ENCODE data around the gene AGK.
A peak's percentile ranks its signal among the peaks of the same experiment; 100 is the strongest.
"Not testable (repeated sequence)": the region's sequence is repeated elsewhere in the genome, so short reads cannot be mapped to it uniquely, and the experiment has no call there.

The AGK gene

DNA sequence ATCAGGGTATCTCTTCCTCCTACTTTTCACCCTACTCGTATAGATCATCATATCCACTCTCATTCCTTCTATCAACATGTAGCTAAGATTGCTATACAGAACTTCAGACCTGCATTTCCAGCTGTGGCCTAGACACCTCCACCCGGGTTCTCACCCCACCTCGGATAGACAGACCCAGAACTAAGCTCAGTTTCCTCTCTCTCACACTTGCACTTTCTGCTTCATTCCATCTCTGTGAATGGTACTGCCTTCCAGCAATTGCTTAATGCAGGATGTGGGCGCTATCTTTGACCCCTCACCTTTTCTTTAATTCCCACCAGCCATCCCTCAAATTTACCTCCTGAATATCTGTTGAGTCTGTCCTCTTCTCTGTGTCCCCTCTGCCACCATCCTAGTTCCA, 35.7 kb downstream of the AGK start:
- no peak for DNase-seq (ENCODE audit: low spot score)

DNA sequence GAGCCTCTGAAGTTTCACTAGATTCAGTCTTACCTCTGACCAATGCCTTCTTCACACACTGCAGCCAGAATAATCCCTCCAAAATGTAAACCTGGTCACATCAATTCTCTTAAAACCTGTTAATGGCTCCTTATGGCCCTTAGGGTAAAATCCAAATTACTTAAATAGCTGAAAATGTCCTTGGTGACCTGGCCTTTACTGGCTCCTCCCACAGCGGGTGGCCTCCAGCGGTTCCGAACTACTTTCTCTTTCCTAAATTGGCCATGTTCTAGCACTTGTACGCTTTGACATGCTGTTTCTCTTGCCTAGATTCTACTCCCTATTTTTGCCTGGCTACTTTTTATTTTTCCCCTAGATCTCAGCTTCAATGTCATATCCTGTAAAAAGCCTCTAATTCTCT, 36.1 kb downstream of the AGK start:
- no peak for DNase-seq (ENCODE audit: low spot score)

DNA sequence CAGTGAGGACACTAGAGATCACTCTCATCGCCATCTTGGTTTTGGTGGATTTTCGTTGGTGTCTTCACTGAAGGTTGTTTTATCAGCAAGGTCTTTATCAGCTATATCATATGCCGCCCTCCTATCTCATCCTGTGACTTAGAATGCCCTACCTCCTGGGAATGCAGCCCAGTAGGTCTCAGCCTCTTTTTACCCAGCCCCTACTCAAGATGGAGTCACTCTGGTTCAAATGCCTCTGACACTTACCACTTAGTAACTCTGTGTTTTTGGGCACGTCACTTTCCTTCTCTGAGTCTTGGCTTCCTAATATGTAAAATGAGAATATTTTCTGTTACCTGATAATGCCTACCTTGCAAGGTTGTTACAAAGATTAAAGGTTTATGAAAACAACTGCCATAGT, 37.7 kb downstream of the AGK start:
- no peak for DNase-seq (ENCODE audit: low spot score)

DNA sequence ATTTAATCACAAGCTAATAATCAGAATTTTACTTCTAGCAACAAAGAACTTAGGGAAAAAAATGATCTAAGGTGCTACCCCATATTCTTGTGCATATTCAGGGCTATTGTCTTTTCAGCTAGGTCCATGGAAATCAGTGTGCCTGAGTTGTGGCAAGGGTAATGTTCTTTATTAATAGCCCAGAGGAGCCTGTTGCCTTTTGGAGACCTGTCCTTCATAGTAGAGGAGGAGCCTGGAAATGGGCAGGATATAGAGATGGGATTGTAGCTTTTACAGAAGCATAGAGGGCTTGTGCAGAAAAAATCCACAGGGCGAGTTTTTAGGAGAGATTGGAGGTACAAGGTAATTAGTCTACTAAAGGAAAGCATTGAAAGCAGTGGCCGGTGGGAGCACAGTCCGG, 38.9 kb downstream of the AGK start:
- DNase-seq (ENCODE audit: low spot score) = no peak

DNA sequence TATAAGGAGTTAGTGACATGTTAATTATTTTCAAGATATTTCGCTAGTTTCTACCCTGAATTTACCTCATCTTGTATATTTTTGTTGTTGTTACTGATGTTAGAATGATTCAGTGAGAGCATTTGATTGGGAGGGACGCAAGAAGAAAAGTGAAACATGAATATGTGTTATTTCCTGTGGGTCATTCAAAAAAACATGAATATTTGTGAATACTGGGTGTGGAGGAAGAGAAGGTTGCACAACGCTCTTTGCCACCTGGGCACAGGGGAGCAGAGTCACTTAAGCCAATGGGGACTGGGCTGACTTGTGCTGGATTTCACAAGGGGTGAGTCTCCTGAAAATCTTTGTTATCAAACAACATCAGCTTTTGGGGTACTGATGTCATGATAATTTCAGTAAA, 39.5 kb downstream of the AGK start:
- DNase-seq (ENCODE audit: low spot score) = no peak

DNA sequence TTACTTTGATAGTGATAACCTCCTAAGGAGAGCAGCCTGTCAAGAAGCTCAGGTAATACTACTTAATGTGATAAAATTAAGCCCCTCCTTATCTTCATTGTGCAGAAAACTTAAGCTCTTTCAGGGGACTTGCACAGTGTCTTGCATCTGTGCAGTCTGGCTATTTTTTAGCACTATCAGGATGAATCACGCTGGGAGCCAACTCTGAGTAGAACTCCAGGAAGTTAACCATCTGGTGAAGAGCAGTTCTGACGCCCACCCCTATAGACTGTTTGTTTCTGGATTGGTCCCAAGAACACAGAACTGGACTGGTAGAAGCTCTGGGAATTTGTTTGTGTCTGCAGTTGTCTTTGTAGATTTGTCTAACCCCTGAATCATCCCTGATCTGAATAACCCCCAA, 41.9 kb downstream of the AGK start:
- no peak for DNase-seq (ENCODE audit: low spot score)

DNA sequence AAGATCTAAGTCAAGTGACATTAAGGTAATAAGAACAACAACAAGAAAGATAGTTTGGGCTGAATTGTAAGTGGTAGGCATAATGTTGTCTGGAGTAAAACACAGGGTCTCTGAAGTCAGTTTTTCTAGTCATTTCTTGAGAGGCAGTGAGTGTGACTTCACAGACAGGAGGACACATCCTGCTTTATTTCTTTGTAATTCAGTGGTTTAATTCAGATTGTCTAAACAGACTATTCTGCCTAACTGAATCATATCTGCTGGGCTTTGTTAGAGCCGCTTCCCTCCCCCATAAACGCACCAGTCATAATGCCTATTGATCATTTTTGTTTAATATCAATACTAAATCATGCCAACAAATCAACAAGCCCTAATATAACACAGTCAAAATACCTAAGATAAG, 46.8 kb downstream of the AGK start:
- no peak for DNase-seq (ENCODE audit: low spot score)

DNA sequence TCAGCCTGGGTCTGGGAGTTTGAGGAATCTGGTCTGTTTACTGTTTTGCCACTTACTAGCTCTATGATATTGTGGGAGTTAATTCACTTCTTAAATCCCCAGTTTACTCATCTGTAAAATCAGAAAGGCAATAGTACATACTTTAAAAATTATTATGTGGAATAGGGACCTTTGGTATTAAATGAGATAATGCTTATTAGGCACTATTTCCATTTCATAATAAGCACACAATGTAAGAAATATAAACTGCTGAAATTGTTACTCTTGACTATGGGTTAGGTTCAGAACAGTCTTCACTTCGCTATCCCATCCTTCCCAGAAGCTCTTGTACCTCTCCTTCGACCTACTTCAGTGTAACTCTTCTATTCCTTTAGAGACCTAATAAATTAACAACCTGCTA, 47.2 kb downstream of the AGK start:
- DNase-seq (ENCODE audit: low spot score) = no peak

DNA sequence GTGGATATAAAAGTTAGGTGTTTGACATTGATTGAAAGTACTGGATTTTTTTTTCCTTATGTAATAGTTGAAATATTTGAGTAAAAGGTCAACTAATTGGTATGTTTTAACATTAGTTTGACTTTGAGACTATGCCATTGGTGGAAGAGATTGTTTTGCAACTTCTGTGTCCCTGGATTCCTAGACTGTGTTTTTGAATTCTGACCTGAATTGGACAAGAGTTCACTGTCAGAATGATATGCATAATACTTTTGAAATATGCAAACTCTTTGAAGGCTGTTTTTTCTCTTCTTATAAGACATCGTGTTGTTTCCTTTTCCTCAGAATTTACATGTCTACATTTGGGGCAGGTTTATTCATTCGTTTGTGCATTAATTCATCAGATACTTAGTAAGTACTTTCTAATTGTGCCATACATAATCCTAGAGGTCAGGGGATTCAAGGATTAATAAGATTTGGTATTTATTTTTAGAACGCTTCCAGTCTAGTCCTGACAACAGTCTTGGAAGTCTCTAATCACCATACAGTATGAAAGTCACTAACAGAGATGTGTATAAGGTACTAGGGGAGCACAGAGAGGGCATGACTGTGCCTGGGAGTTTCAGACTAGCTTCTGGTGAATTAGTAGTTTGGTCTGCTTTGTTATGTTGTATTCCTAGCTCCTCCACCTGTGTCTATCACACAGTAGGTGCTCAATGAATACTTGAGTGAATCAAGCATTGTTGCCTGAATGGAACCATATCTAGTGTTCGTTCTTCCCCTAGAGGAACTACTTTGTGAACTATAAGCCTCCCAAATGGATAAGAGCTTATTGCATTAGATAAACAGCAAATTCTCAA, 49.2 kb downstream of the AGK start:
- DNase-seq (ENCODE audit: low spot score) = no peak

DNA sequence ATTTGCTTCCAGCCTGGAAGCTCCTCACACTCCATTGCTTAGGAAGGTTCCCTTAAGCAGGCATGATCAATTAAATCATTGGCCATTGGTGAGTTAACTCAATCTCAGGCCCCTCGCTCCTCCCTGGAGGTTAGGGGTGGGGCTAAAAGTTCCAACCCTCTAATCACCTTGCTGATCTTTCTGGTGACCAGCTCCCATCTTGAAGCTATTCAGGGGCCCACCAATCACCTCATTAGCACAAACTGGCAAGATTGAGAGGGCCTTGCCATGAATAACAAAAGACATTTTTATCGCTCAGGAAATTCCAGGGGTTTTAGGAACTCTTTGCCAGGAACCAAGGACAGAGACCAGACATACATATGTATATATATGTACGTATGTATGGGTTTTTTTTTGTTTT, 58.4 kb downstream of the AGK start:
- DNase-seq (ENCODE audit: low spot score) = peak; percentile 31

DNA sequence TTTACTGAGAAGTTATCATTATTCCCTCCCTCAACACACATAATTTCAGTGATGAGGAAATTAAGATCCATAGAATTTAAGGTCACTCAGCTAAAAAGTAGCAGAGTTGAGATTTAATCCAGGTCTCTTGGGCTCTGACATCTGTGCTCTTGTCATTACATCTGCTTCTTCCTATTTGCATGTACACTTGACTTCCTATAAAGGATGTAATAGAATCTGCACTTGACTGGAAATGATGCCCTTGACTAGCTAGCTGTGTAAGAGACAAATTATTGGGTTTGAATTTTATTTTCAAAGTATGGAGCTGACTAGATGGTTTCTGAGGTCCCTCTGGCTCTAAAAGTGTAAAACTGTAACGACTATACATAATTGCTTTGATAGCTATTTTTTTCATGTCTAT, 59.5 kb downstream of the AGK start:
- DNase-seq (ENCODE audit: low spot score) = no peak

DNA sequence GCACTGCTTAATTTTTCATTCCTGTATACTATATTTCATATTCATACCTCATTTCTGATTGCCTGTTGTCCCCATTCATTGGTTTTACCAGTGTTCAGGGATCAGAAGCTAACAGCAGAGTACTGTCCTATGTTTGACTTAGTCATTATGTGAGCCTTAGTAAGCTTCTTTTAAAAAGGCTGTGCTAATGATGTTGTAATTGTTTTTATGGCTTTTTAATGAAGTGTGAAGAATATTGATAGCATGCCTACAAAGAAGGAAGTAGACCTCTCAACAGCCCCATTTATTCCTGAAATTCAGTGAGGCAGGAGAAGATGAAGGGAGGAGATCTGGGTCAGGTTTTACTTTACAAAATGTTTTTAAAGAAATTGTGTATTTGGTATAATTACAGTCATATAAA, 61.7 kb downstream of the AGK start:
- DNase-seq (ENCODE audit: low spot score) = no peak

DNA sequence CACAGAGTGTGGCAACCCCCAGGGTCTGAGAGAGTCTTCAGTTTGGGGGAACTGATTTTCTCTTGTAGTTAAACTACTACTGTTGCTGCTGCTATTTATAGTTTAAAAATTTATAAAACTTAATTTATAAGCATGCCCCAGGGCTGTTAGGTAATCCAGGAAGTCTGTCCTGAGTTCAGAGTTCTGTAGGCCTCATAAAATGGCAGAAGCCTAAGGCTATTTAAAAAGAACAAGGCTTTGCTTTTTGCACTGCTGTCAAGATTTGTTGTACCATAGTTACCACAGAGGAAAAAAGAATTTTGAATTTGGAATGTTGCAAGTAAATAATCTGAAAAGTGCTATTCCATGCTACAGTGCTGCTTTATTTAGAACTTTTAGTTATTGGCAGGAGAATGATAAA, 66.1 kb downstream of the AGK start:
- no peak for DNase-seq (ENCODE audit: low spot score)

DNA sequence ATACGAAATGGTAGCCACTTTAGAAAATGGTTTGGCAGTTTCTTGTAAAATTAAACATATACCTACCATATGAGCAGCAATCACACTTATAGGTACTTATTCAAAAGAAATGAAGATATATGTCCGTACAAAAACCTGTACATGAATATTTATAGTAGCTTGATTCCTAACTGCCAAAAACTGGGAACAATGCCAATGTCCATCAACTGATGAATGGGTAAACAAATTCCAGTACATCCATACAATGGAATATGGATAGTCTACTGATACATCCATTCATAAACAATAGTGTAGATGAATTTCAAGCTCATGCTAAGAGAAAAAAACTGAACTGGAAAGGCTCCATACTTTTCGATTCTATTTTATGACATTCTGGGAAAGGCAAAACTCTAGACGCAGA, 68.5 kb downstream of the AGK start:
- no peak for DNase-seq (ENCODE audit: low spot score)

DNA sequence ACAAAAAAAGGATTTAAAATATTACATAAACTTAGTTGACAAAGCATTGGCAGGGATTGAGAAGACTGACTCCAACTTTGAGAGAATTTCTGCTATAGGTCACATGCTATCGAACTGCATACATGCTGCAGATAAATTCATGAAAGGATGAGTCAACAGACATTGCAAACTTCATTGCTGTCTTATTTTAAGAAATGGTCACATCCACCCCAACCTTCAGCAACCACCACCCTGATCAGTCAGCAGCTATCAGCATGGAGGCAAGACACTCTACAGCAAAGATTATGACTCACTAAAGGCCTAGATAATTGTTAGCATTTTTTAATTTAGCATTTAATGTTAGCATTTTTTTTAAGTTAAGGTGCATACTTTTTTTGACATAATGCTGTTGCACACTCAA, 73.6 kb downstream of the AGK start:
- DNase-seq (ENCODE audit: low spot score) = no peak

DNA sequence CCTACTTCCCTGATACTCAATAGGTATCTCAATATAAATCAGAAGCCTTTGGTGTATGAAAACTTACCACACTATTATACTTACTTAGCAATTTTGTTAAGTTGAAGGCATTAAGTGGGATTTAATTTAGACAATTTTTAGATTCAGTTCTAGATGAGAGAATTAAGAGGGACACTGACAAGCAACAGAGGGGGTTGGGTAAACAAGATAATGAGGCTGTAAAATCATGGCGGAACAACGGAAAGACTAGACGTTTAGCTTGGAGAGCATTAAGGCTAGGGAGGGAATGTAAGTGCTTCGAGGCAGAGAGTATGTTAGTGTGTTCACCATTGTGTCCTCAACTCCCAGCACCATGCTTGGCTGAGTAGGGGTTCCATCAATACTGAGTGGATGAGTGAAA, 79.4 kb downstream of the AGK start:
- DNase-seq (ENCODE audit: low spot score) = no peak

DNA sequence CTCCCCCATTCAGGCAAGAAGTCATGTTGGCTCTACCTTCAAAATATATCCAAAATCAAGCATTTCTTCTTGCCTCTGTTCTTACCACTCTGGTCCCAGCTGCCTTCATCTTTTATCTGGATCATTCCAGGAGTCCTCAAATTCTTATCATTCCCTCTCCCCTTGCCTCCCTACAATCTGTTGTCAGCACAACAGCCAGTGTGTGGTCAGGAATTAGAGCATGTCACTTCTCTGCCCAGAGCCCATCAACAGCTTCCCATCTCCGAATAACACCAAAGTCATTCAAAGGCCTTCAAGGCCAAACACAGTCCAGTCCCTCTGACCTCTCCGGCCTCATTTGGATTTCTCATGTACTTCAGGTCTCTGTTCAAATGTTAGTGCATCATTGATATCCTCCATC, 80.3 kb downstream of the AGK start:
- DNase-seq (ENCODE audit: low spot score) = no peak

DNA sequence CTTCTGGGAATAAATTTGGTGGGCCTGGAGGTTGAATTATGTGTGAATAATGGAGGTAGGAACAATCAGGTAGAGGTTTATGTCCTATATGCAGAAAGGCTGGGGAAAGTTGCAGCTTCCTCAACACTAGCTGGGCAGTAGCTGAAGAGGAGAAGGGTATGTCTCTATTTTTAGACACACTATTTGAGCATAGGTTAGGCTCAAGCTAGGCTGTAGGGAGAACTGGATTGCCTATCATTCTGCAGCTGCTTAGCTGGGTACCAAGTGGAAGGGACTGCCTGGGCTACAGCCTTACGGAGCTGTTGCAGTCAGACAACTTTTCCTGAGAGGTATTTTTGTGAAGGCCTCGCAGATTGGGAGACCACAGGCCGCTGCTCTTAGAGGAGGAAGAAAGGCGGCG, 82.9 kb downstream of the AGK start:
- DNase-seq (ENCODE audit: low spot score) = no peak

DNA sequence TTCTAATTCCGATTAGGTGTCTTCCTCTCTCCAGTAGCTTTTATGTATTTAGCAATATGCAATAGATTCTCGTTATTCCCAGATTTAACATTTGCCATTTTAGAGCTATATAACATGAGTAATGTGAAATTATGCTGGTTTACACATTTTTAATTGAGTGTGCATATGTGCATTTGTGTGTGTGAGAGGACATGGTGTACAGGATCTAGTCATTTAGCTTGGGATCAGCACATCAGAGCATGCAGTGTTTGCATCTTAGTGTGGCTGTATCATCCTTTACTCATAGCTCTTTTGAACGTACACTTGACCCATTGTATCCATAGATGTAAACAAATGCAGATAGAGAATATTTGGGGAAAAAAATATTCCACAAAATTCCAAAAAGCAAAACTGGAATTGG, 84.8 kb downstream of the AGK start:
- no peak for DNase-seq (ENCODE audit: low spot score)

DNA sequence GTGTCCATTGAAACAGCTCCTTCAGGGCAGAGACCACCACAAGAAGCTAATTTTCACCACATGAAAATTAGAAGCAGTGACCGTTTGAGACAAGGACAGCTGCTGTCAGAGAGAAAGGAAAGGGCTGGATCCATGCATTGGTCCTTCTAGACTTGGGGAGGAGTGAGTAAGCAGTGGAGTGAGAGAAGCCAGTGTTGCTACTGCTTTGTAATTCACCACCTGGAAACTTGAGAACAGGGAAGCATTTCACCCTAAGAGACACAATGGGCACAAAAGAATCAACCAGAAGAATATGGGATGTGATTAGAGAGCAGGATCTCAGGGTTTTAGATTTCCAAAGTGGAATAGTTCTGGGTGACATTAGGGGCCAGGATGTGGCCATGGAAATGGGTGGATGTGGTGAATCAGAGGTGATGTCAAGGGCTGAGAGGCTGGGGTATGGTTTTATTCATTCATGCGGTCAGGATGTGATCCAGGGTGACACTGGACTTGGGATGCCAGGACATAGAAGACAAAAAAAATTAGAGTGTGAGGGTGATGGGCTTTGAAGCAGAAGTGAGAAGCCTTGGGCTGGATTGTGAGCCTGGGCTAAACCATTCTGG, 89.1 kb downstream of the AGK start:
- DNase-seq (ENCODE audit: low spot score) = no peak

DNA sequence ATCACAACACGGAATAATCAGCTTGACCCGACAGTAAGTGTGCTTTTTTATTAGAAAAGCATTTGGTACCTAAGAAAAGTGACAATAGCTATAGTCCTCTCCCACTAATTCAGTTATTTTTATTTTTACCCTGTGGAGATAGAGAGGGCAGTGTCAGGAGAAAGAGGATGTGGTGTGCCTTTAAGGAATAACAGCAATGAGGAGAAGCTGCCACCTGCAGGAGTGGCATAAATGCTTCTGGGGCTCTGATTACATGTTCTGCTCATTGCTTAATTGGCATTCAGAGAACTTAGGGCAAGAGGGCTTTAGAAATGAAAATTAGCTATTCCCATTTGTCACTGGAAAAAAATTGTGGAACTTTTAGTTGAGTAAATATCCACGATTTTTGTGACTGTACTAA, 90.7 kb downstream of the AGK start:
- DNase-seq (ENCODE audit: low spot score) = no peak

DNA sequence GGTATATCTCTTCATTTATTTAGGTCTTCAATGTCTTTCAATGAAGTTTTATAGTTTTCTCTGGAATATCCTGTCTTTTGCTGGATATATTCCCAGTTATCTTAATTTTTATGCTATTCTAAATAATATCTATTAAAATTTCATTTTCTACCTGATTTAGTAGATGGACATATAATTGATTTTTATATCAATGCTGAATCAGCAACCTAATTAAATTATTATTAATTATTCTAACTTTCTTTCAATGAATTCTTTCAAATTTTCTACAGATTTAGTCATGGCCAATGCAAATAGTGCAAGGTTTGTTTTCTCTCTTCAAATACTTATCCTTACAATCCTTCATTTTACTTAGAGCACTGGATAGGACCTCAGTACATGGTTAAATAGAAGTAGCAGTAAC, 94.0 kb downstream of the AGK start:
- DNase-seq (ENCODE audit: low spot score) = no peak

DNA sequence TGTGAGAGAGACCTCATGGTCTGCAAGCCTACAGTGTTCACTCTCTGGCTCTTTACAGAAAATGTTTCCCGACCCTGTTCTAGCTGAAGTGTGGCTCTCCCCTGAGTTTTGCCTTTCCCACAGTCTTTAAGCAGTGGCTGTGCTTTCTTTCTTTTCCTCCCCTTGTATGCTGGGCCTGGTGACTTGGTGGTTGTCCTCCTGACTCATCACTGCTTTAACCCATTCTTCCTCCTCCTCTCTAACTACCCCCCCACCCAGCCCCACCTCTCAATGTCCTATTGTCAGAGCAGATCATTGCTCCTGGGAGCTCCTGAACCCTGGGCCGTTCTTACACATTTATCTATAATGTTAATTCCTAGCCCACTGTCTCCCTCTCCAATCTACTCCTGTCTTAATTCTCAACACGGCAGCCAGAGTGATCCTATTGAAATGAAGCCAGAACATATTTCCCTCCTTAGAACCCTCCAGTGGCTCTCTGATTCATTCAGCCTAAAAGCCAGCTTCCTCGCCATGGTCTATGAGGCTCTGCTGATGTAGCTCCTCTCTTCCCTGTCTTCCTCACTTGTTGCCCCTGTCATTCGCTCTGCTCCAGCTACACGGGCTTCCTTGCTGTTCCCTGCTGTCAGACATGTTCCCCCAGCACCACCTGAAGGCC, 95.7 kb downstream of the AGK start:
- no peak for DNase-seq (ENCODE audit: low spot score)

DNA sequence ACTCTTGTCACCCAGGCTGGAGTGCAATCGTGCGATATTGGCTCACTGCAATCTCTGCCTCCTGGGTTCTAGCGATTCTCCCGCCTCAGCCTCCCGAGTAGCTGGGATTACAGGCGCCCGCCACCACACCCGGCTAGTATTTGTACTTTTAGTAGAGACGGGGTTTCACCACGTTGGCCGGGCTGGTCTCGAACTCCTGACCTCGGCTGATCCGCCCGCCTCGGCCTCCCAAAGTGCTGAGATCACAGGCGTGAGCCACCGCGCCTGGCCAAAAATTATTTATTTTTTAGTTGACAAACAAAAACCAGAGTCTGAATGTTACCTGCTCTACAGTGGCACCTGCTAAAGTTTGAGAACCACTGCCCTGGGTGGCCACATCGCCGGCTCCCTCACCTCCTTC, 96.5 kb downstream of the AGK start:
- not testable (repeated sequence) for DNase-seq (ENCODE audit: low spot score)

Measured in iPS-NIHi11 (cell line).